HG02678 (cell line): ENCODE measurements around the gene AGAP1.

Experiments
- ATAC-seq: cut with Tn5 transposase; IDR thresholded peaks from one replicate; pipeline ENCODE4 v1.9.1; 2021; ENCODE audit warnings: mild to moderate bottlenecking, moderate library complexity; ENCODE audit not compliant: unreplicated experiment

AGAP1 gene

GRCh38 chr2:235546151-235546435 lies 52.2 kb downstream of the AGAP1 start:
- ATAC-seq, result no peak

GRCh38 chr2:235546436-235546835 lies 52.6 kb downstream of the AGAP1 start:
- ATAC-seq, result no peak

- no peak for ATAC-seq
These were observed 56.0 kb downstream of the AGAP1 start for GRCh38 chr2:235549735-235550377.

GRCh38 chr2:235550378-235550760 lies 56.5 kb downstream of the AGAP1 start:
- no peak for ATAC-seq

- no peak for ATAC-seq
These were observed 57.1 kb downstream of the AGAP1 start for GRCh38 chr2:235550946-235551345.

- ATAC-seq, result no peak
These were observed 58.1 kb downstream of the AGAP1 start for GRCh38 chr2:235551965-235552364.

- ATAC-seq, result no peak
These were observed 58.8 kb downstream of the AGAP1 start for GRCh38 chr2:235552671-235553070.

- ATAC-seq, result no peak
These were observed 59.4 kb downstream of the AGAP1 start for GRCh38 chr2:235553291-235553690.

GRCh38 chr2:235553696-235554100 lies 59.9 kb downstream of the AGAP1 start:
- no peak for ATAC-seq

- no peak for ATAC-seq
These were observed 60.5 kb downstream of the AGAP1 start for GRCh38 chr2:235554385-235554784.

- ATAC-seq, result no peak
These were observed 61.1 kb downstream of the AGAP1 start for GRCh38 chr2:235554936-235555335.

- no peak for ATAC-seq
These were observed 61.5 kb downstream of the AGAP1 start for GRCh38 chr2:235555371-235555770.

GRCh38 chr2:235556086-235556485 lies 62.2 kb downstream of the AGAP1 start:
- ATAC-seq, result no peak

- ATAC-seq, result no peak
These were observed 63.1 kb downstream of the AGAP1 start for GRCh38 chr2:235556901-235557300.

GRCh38 chr2:235557903-235558302 lies 64.1 kb downstream of the AGAP1 start:
- no peak for ATAC-seq

- no peak for ATAC-seq
These were observed 64.7 kb downstream of the AGAP1 start for GRCh38 chr2:235558572-235558971.

GRCh38 chr2:235560345-235560744 lies 66.5 kb downstream of the AGAP1 start:
- ATAC-seq, result no peak

GRCh38 chr2:235561450-235561849 lies 67.6 kb downstream of the AGAP1 start:
- ATAC-seq, result no peak

- ATAC-seq, result no peak
These were observed 68.4 kb downstream of the AGAP1 start for GRCh38 chr2:235562065-235562747.

- no peak for ATAC-seq
These were observed 69.4 kb downstream of the AGAP1 start for GRCh38 chr2:235563056-235563910.

- ATAC-seq, result no peak
These were observed 70.2 kb downstream of the AGAP1 start for GRCh38 chr2:235564066-235564465.
